HG03159 (cell line): ENCODE results near the gene NKX1-2.
A peak's percentile ranks its signal among the peaks of the same experiment; 100 is the strongest.

Experiments used
- ATAC-seq: cut with Tn5 transposase; IDR thresholded peaks from one replicate; pipeline ENCODE4 v1.9.1; 2021; ENCODE audit warnings: mild to moderate bottlenecking, moderate library complexity; ENCODE audit not compliant: unreplicated experiment

Gene NKX1-2

GRCh38 chr10:124476043-124476725 is 26.3 kb upstream of the NKX1-2 start:
- ATAC-seq, result no peak

DNA sequence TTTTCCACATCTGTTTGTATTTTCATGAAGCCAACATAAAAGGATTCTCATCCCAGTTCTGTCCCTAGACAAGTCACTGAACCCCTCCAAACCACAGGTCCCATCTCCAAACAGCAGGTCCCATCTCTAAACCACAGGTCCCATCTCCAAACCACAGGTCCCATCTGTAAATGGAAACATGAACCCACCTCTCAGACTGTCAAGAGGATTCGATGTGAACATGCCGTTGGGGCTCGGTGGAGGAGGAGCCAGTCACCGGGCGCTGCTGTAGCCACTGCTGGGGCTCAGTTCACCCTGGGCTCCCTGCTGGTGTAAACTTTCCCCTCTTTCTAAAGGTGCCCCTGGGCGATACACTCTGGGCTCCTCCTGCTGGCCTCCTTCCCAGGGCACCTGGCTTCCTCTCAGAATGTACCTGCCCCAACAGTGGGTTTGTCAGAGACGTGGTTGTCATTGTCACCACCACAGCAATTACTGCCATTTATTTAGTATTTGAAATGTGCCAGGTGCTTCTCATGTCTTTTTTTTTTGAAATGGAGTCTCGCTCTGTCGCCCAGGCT is 24.8 kb upstream of the NKX1-2 start:
- no peak for ATAC-seq

DNA sequence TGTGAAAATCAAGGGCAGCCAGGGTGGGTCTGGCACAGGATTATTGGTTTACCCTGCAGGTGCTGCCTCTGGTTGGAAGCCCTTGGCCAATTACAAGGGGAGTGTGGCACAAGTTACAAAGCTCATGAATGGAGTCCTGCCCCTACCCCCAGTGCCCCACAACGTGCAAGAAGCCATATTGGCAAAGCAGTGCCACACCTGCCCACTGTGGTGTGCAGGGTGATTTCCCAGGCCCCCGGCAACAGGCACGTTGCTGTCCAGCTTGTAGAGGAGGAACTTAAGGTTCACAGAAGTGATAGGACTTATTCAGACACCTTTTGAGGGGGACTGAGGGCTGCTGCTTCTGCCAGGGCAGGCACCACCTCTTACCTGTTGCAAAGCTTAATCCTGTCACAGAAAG is 23.2 kb upstream of the NKX1-2 start:
- no peak for ATAC-seq

DNA sequence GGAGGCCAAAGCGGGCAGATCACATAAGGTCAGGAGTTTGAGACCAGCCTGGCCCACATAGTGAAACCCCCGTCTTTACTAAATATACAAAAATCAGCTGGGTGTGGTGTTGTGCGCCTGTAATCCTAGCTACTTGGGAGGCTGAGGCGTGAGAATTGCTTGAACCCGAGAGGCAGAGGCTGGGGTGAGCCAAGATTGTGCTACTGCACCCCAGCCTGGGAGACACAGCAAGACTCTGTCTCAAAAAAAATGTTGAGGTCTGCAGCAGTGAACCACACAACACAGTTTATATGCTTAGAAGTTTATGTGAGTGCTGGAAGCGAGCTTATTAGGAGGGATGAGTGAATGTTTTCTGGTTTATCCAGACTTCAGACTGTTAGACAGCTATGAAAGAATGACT is 22.2 kb upstream of the NKX1-2 start:
- no peak for ATAC-seq

DNA sequence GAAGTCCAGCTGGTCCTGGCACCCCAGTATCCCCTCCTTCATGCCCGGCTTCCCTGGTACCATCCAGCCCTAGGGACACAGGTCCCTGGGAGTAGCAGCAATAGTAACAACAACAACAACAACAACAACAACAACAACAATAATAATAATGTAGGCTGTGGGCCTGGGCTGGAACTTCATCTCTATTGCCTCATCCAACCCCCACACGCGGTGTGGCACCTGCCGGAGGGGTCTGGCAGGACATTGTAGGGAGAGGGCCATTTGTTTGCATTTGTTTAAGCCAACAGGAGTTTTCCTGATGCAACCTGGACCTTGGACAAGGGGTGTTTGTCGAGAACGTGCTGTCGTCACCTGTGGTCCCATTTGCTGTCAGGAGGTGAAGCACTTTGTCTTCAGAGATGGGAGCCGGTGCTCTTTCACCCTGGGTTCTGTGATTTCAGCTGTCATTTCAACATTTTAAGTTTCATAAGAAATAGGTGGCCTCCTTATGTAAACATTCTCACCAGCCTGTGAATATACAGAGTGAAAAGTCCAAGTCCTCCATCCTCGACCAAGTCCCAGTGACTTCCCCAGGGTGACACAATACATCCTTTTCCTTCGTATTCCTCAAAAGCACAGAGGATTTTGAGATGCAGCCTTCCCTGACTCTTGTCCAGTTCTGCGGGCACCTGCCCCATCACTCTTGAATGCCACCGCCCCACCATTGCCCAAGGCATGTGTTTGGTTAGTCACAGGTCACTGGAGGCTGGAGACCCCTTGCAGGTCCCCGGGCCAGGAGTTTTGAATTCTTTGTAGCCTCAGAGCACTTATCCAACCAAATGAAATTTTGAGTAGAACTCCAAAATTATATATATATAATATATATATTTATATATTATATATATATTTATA is 21.0 kb upstream of the NKX1-2 start:
- no peak for ATAC-seq

- ATAC-seq, result no peak
Observed at GRCh38 chr10:124469956-124470484, 20.2 kb upstream of the NKX1-2 start.

- no peak for ATAC-seq
Observed at GRCh38 chr10:124468624-124469023, 18.8 kb upstream of the NKX1-2 start.

DNA sequence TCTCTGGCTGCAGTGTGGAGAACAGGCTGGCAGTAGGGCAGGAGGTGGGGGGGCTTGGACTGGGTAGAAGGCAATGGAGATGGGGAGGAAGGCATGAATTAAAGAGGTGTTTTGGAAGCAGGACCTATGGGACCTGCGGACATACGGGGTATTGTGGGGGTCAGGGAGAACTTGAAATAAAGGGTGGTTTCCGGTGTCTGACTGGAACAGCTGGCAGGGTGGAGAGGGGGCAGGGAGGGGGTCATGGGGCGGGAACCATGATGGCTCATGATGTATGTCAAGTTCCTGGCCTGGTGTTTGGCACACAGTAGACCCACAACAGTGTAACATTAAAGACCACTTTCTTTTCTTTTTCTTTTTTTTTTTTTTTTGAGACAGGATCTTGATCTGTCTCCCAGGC is 17.3 kb upstream of the NKX1-2 start:
- no peak for ATAC-seq

DNA sequence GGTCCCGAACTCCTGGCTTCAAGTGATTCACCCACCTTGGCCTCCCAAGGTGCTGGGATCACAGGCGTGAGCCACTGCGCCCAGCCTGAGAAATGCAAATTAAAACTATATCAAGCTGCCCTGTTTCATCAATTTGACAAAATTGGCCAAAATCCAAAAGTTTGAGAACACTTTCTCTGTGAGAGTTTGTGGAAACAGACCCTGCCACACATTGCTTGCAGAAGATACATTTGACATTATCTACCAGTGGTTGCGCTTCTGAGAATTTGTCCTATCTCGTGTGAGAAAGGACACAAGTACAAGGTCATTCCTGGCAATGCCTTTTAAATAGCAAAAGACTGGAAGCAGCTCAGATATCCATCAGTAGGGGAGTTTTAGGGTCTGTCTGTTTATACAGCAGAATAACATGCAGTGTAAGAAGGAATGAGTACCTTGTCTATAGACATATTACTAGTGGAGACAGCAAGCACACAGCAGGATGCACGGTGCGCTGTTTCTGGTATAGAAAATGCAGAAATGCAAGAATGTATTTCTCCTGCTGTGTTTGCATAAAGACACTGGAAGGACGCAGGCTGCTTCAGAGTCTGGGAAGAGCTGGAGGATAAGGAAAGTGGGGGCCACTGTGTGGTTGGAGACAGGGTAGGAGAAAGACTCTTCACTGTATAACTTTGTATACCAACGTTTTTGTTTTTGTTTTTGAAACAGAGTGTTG is 16.1 kb upstream of the NKX1-2 start:
- ATAC-seq, result no peak

DNA sequence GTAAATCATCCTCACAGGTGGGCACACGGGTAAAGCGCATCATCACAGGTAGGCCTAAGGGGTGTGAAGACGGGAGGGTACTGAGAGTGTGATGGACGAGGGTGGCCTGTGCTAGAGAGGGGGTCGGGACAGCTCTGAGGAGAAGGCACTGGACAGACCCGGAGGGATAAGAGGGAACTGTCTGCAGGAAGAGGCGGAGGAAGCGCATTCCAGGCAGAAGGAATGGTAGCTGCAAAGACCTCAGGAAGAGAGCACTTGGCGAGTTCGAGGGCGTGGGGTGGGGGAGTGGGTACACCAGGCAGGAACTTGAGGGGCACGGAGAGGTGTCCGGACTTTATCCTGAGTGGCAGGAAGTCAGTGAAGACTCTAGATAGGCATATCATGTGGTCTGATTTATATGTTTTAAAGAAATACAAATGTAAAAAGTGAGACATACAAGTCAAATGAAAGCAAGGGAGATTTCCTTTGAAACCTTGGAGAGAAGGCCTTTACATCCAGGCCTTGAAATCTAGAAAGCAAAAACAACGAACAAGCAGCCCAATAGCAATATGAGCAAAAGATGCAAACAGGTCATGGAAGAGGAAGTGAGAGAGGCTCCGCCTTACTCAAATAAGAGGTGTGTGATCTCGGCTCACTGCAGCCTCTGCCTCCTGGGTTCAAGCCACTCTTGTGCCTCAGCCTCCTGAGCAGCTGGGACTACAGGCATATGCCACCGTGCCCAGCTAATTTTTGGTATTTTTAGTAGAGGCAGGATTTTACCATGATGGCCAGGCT is 15.4 kb upstream of the NKX1-2 start:
- peak; percentile 36 for ATAC-seq

- no peak for ATAC-seq
Observed at GRCh38 chr10:124464028-124464965, 14.5 kb upstream of the NKX1-2 start.

GRCh38 chr10:124462348-124462695 is 12.5 kb upstream of the NKX1-2 start:
- ATAC-seq, result no peak

DNA sequence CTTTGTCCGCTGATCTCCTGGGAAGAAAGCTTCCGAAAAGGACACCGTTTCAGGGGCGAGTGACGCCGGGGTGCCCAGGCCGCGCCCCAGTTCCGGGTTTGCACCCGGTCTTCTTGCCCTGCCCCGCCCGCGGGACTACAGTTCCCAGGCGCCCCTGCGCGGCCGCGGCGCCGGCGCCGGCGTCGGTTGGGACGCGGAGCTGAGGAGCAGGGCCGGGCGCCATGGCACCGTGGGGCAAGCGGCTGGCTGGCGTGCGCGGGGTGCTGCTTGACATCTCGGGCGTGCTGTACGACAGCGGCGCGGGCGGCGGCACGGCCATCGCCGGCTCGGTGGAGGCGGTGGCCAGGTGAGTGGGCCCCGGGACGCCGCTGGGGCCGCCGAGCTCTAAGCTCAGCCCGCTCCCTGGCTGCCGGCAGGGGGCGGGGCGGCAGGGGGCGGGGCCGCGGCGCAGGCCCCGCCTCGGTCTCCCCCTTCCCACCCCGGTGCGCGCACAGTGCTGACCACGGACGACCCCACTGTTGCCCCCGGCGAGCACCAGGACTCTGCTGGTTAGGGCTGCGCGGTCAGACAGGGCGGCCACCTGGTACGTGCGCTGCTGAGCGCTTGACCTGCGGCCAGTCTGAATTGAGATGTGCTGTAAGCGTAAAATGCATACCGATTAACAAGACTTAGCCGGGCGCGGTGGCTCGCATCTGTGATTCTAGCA is 12.0 kb upstream of the NKX1-2 start, which contains the start of gene LHPP:
Gene LHPP (plus strand): TSS at position 182 of the 706 bp plus-strand sequence. CDS start 40 bp downstream, at position 222.
- ATAC-seq, result peak; percentile 92

GRCh38 chr10:124460144-124460543 is 10.3 kb upstream of the NKX1-2 start:
- no peak for ATAC-seq

- ATAC-seq, result no peak
Observed at GRCh38 chr10:124459395-124459794, 9.6 kb upstream of the NKX1-2 start.

DNA sequence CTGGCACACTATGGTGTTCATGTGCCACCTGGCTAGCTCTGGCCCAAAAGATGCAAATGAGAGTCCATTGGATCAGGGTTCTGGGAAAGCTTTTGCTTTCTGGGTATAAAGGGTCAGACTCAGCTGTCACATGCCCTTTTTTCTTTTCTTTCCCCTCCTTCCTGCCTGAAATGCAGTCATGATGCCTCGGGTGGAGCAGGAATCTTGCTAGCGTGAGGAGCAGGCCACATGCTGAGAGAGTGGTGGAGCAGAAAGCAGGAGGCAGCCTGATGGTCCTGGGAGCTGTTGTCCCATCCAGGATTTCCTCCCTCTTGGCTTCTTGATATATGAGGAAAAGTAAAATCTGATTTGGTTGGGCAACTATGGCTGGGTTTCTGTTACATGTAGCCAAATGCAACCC is 9.1 kb upstream of the NKX1-2 start:
- no peak for ATAC-seq

DNA sequence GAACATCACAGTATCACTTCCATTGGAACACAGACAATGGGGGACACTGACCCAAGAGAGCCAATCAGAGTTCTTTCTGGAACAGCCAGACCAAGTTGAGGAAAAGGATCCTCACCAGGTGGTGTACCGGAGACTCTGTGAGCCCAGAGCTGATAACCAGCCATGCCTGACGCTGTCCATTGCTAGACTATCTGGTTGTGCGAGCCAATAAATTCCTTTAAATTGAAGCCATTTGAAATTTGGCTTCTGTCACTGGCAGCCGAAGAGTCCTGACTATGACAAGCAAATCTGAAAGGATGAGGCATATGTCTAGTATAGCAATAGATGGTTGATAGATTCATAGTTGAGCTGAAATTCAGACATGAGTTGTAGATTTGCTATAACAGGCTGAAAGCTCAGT is 8.6 kb upstream of the NKX1-2 start:
- ATAC-seq, result no peak

DNA sequence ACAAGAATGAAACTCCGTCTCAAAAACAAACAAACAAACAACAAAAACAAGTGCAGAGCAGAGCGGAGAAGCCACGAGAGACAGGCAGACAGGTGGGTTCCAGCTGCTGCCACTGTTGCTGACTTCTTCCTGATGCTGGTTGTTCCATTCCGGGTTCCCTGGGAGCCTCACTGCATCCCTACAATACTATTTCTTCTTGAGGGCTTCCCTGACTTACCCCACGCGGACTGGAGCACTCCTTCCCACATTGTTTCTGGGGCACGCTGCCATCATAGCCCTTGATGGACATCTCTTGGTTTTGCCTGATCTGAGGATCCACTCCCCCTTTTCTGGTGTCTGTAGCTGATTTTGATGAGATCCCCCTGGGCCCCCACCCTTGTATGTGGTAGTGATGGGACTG is 5.6 kb upstream of the NKX1-2 start:
- ATAC-seq, result no peak
